Ishikawa (cell line): ENCODE data around the gene SSH2.

ENCODE experiments used
- CEBPB ChIP-seq: IDR thresholded peaks from 2 replicates; pipeline ENCODE4 v1.6.1; 2012
- CREB1 ChIP-seq: IDR thresholded peaks from 2 replicates; pipeline ENCODE4 v1.6.1; 2012; ENCODE audit warnings: low read depth
- EGR1 ChIP-seq: IDR thresholded peaks from 2 replicates; pipeline ENCODE4 v1.6.1; 2012
- EP300 ChIP-seq: IDR thresholded peaks from 2 replicates; pipeline ENCODE4 v1.6.1; 2012; ENCODE audit warnings: borderline replicate concordance
- FOXM1 ChIP-seq: IDR thresholded peaks from 2 replicates; pipeline ENCODE4 v1.6.1; 2012; ENCODE audit warnings: low read depth, borderline replicate concordance
- NFIC ChIP-seq: IDR thresholded peaks from 2 replicates; pipeline ENCODE4 v1.6.1; 2012
- RAD21 ChIP-seq: IDR thresholded peaks from 2 replicates; pipeline ENCODE4 v1.6.1; 2012; ENCODE audit warnings: low read depth
- TAF1 ChIP-seq: IDR thresholded peaks from 2 replicates; pipeline ENCODE4 v1.6.1; 2012; ENCODE audit warnings: low read depth, mild to moderate bottlenecking
- TCF12 ChIP-seq: IDR thresholded peaks from 2 replicates; pipeline ENCODE4 v1.6.1; 2012; ENCODE audit warnings: low read depth
- TEAD4 ChIP-seq: IDR thresholded peaks from 2 replicates; pipeline ENCODE4 v1.6.1; 2012
- YY1 ChIP-seq: IDR thresholded peaks from 2 replicates; pipeline ENCODE4 v1.6.1; 2012; ENCODE audit warnings: low read depth
- ZBTB7A ChIP-seq: IDR thresholded peaks from 2 replicates; pipeline ENCODE4 v1.6.1; 2012; ENCODE audit warnings: low read depth
- TF ChIP-seq, protein P1 (sequence below): IDR thresholded peaks from 2 replicates; pipeline ENCODE4 v1.6.1; 2012; ENCODE audit warnings: low read depth, mild to moderate bottlenecking
- TF ChIP-seq, protein P2 (sequence below): IDR thresholded peaks from 2 replicates; pipeline ENCODE4 v1.6.1; 2012
- TF ChIP-seq, protein P3 (sequence below): IDR thresholded peaks from 2 replicates; pipeline ENCODE4 v1.6.1; 2012

The SSH2 gene

DNA sequence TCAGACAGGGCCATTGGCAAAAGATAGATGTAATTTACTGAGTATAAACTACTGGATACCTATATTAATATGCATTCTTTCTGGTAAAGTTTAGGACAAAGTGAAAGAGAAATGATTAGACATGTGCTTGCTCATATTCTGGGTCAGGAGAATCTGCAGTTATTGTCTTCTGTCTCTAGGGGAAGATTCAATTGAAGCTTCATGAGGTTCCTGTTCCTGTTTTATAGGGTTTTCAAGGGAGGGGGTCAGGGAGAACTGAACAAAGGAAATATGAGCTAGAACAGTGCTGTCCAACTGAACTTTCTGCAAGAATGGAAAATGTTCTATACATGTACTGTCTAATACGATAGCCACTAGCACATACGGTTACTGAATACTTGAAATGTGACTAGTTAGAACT lies 248.0 kb downstream of the SSH2 start:
- TF ChIP-seq, protein P1, sequence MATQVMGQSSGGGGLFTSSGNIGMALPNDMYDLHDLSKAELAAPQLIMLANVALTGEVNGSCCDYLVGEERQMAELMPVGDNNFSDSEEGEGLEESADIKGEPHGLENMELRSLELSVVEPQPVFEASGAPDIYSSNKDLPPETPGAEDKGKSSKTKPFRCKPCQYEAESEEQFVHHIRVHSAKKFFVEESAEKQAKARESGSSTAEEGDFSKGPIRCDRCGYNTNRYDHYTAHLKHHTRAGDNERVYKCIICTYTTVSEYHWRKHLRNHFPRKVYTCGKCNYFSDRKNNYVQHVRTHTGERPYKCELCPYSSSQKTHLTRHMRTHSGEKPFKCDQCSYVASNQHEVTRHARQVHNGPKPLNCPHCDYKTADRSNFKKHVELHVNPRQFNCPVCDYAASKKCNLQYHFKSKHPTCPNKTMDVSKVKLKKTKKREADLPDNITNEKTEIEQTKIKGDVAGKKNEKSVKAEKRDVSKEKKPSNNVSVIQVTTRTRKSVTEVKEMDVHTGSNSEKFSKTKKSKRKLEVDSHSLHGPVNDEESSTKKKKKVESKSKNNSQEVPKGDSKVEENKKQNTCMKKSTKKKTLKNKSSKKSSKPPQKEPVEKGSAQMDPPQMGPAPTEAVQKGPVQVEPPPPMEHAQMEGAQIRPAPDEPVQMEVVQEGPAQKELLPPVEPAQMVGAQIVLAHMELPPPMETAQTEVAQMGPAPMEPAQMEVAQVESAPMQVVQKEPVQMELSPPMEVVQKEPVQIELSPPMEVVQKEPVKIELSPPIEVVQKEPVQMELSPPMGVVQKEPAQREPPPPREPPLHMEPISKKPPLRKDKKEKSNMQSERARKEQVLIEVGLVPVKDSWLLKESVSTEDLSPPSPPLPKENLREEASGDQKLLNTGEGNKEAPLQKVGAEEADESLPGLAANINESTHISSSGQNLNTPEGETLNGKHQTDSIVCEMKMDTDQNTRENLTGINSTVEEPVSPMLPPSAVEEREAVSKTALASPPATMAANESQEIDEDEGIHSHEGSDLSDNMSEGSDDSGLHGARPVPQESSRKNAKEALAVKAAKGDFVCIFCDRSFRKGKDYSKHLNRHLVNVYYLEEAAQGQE = no peak
- TF ChIP-seq YY1 = no peak

DNA sequence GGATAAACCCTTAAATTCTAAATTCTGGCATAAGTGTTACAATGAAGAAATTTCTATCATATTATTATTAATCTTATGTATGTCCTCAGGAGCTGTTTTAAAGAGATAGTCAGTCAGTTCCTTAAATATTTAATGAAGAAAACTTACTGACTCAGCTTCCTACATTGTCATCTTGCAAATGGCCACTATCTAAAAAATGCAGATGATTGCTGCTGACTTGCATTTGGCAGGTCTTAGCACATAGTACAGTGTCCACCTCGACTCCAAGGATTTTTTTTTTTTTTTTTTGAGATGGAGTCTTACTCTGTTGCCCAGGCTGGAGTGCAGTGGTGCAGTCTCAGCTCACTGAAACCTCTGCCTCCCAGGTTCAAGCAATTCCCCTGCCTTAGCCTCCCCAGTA lies 252.2 kb downstream of the SSH2 start:
- TF ChIP-seq TAF1 = no peak
- TF ChIP-seq TCF12 = no peak
- no peak for TF ChIP-seq CREB1
- TF ChIP-seq ZBTB7A = no peak
- TF ChIP-seq EP300 = no peak
- TF ChIP-seq, protein P2, sequence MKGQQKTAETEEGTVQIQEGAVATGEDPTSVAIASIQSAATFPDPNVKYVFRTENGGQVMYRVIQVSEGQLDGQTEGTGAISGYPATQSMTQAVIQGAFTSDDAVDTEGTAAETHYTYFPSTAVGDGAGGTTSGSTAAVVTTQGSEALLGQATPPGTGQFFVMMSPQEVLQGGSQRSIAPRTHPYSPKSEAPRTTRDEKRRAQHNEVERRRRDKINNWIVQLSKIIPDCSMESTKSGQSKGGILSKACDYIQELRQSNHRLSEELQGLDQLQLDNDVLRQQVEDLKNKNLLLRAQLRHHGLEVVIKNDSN = no peak
- TF ChIP-seq CEBPB = no peak
- TF ChIP-seq, protein P3, sequence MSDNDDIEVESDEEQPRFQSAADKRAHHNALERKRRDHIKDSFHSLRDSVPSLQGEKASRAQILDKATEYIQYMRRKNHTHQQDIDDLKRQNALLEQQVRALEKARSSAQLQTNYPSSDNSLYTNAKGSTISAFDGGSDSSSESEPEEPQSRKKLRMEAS = no peak
- no peak for TF ChIP-seq TEAD4
- TF ChIP-seq, protein P1 = no peak
- TF ChIP-seq FOXM1 = no peak
- no peak for TF ChIP-seq NFIC
- no peak for TF ChIP-seq EGR1

DNA sequence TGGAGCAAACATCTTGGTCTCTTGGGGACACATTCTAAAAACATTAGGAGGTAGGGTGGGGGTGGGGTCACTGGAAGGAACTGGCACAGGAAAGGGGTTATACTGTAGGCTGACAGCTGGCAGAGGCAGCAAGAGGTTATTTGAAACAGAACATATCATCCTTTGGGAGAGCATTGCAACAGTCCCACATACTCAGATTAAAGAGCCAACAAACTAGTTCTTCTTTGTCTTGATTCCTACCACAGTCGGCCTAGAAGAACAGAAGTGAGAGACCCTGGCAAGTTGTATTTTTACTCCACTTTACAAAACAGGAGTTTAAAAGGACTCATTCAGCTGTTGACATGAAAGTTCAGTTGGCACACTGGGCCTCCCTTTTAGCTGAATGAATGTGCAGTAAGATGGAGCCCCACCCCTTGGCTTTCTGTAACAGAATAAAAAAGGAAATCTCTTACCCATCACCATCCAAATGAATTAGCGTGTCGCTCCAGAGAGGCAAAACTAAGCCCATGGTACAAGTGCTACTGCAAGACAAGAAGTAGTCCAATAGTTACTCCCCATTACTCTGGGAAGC lies 252.7 kb downstream of the SSH2 start:
- no peak for TF ChIP-seq TCF12
- no peak for TF ChIP-seq EGR1
- TF ChIP-seq YY1 = no peak
- TF ChIP-seq, protein P2 = no peak
- TF ChIP-seq CEBPB = no peak
- TF ChIP-seq FOXM1 = no peak
- TF ChIP-seq TEAD4 = no peak
- TF ChIP-seq CREB1 = no peak
- no peak for TF ChIP-seq TAF1
- TF ChIP-seq ZBTB7A = no peak
- no peak for TF ChIP-seq EP300
- no peak for TF ChIP-seq RAD21
- TF ChIP-seq, protein P3 = no peak
- TF ChIP-seq, protein P1 = no peak
- TF ChIP-seq NFIC = no peak

DNA sequence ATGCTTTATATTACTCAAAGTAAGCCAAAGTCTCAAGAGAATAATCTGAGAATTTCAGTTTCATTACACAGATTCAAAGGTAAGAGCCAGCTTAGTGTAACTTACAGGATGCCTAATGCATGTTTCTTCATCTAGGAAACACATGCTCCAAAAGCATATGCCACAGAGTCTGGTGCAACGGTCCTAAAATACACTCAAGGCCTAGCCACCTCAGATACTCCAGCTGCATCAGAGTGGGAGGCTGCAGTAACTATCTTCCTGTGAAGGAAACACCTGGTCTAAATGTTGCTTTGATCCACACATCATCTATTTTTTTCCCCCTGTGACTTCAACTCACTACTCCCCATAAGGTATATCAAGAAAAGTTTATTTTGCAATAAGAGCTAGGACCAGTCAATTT lies 255.7 kb downstream of the SSH2 start:
- TF ChIP-seq CREB1 (no peak), TAF1 (no peak), YY1 (no peak), EGR1 (no peak)

DNA sequence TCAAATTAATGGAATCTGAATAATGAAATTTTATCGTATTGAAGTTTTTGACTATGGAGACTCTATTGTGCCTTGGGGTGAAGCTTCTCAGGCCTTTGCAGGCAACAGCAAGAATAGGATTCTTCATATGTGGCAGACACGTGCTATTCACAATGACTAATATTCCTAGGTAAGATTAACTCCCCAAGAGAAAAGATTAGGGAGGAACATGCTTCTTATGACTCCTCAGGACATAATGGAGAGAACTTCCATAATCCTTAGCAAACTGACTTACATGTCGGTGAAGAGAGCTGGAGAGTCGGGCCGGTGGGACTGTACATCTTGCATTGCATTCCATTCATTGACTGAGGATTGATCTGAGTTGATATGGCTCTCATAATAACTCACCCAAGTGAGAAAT lies 258.4 kb downstream of the SSH2 start:
- TF ChIP-seq, protein P3 = no peak
- TF ChIP-seq, protein P1 = no peak
- no peak for TF ChIP-seq TEAD4
- no peak for TF ChIP-seq TAF1
- TF ChIP-seq, protein P2 = no peak
- no peak for TF ChIP-seq NFIC
- no peak for TF ChIP-seq RAD21
- TF ChIP-seq TCF12 = no peak
